ENCODE data around the gene ERG.

Gene ERG

DNA sequence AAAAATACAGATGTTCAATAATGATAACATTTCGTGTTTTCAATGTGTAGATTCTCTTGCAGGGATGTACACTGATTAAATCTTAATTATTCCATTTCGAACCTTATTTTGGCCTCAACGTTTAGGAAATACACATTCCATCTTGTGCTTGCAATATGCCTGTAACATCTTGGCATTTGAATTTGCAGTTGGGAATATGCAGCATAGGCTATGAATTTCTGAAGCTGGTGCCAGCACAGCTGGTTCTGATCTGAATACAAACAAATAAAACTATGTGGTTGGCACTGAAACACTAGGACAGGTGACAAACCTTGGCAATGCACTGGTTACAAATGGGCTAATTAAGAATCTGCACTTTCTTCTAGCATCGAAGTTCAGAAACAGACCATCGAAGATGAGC is 108.4 kb downstream of the ERG start:
- H3K9me3 Mint-ChIP-seq: no peaks in the 10 kb centered on the region
- H3K27me3 Mint-ChIP-seq: peaks cover 15% of the 10 kb centered on the region
- H3K4me1 Mint-ChIP-seq (ENCODE audit: low read depth): peaks cover 2% of the 10 kb centered on the region
- H3K4me3 Mint-ChIP-seq: no peak overlapping the region
- no peaks in the 10 kb centered on the region for H3K36me3 Mint-ChIP-seq (ENCODE audit: low read depth)
- no peak for DNase-seq
- H3K27ac Mint-ChIP-seq: no peak overlapping the region

GRCh38 chr21:38389354-38389676 is 109.0 kb downstream of the ERG start:
- Mint-ChIP-seq H3K27ac (no peak overlapping the region), H3K4me1 (ENCODE audit: low read depth) (peaks cover 2% of the 10 kb centered on the region), H3K9me3 (no peaks in the 10 kb centered on the region), H3K4me3 (no peak overlapping the region), H3K27me3 (peaks cover 18% of the 10 kb centered on the region), H3K36me3 (ENCODE audit: low read depth) (no peaks in the 10 kb centered on the region)
- no peak for DNase-seq

DNA sequence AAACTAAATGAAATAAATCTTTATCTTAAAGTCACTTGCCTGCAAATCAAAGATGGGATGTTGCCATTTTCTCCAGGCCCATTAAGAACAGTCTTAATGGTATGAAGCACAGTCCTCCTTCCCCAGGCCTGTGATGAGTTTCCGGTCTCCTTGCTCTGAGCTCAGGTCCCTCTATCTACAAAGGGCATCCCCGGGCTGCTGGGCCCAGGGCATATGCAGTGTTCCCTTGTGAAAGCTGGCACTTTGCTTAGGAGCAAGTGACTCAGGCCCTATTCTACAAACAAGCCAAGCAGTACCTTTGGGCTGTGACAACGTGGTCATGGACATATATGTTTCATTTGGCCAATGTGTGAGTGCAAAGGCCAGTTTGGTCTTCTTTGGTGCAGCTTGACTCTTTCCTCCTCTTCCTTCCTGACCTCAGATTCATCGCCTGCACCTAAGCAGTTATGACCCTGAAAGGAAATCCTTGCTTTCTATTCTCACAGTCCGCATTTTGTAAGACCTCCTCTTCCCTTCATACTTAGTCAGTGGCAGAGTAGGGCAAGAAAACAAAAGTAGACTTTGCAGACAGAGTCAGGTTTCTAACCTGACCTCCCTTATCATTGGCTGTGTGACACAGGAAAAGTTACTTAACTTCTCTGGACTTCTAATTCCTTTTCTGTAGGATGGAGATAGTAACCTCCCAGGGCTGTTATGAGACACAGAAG is 109.5 kb downstream of the ERG start:
- Mint-ChIP-seq H3K36me3 (ENCODE audit: low read depth) (no peaks in the 10 kb centered on the region), H3K27me3 (peaks cover 20% of the 10 kb centered on the region), H3K27ac (no peak overlapping the region), H3K4me3 (no peak overlapping the region), H3K4me1 (ENCODE audit: low read depth) (peaks cover 2% of the 10 kb centered on the region), H3K9me3 (no peaks in the 10 kb centered on the region)
- no peak for DNase-seq

DNA sequence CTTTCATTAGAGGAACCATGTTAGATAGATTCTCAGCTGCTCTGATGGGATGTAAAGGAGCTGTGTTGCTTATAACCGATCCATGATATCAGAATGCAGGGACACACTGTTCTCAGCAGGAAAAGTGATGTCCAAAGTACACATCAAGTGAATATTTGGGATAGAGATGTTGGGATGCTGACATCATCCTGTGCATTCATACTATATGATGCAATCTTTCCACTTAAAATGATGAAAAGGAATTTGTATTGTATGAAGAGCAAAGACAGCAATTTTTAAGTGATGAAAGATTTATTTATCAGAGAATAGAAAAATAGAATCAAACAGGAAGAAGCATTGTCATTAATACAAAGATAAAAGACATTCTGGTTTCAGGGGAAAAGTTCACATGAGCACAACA is 110.1 kb downstream of the ERG start:
- H3K27ac Mint-ChIP-seq: no peak overlapping the region
- H3K27me3 Mint-ChIP-seq: peaks cover 24% of the 10 kb centered on the region
- H3K4me3 Mint-ChIP-seq: no peak overlapping the region
- peaks cover 2% of the 10 kb centered on the region for H3K4me1 Mint-ChIP-seq (ENCODE audit: low read depth)
- no peaks in the 10 kb centered on the region for H3K9me3 Mint-ChIP-seq
- DNase-seq: no peak
- H3K36me3 Mint-ChIP-seq (ENCODE audit: low read depth): no peaks in the 10 kb centered on the region

- Mint-ChIP-seq H3K4me1 (ENCODE audit: low read depth) (peaks cover 2% of the 10 kb centered on the region), H3K4me3 (no peak overlapping the region), H3K27ac (no peak overlapping the region), H3K27me3 (peaks cover 31% of the 10 kb centered on the region), H3K9me3 (no peaks in the 10 kb centered on the region), H3K36me3 (ENCODE audit: low read depth) (no peaks in the 10 kb centered on the region)
- no peak for DNase-seq
Observed at GRCh38 chr21:38386967-38387366, 111.3 kb downstream of the ERG start.

GRCh38 chr21:38385427-38386175 is 112.7 kb downstream of the ERG start:
- H3K27me3 Mint-ChIP-seq: peaks cover 33% of the 10 kb centered on the region
- no peak for DNase-seq
- H3K9me3 Mint-ChIP-seq: no peaks in the 10 kb centered on the region
- H3K4me1 Mint-ChIP-seq (ENCODE audit: low read depth): peaks cover 2% of the 10 kb centered on the region
- H3K27ac Mint-ChIP-seq: no peak overlapping the region
- H3K36me3 Mint-ChIP-seq (ENCODE audit: low read depth): no peaks in the 10 kb centered on the region
- H3K4me3 Mint-ChIP-seq: no peak overlapping the region

DNA sequence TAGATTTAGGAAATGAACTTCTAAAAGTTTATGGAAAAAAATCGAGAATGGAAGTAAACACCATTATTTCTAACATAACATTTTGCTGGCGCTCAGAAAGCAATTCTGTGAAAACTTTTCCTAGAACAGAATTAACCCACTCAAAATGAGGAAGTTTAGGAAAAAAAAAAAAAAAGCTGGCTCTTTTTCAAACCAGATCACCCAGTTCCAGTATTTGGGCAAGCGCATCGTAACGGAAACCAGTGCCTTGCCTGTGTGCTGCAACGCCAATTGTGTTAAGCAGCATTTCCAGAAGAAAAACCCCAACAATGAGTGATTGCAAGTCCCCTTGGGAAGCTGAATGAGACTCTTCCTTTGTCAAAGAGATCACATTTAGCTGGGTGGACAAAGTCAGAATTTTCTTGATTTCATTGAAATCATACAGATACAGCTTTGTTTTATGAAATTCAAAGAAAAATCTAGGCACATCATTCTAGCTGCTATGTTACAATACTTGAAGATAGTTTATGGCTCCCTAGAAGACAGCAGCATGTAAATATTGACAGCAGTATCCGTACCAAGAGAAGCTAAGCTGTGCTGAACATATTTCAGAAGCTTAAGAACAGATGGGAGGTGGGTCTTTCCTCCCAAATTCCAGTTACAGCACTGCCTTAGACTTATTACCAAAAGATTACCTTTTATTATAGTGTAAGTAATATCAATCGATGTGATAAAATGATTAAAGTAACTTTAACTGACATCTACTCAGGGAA is 113.4 kb downstream of the ERG start:
- peaks cover 2% of the 10 kb centered on the region for H3K4me1 Mint-ChIP-seq (ENCODE audit: low read depth)
- no peaks in the 10 kb centered on the region for H3K36me3 Mint-ChIP-seq (ENCODE audit: low read depth)
- no peak overlapping the region for H3K4me3 Mint-ChIP-seq
- H3K27me3 Mint-ChIP-seq: peaks cover 38% of the 10 kb centered on the region
- H3K9me3 Mint-ChIP-seq: no peaks in the 10 kb centered on the region
- H3K27ac Mint-ChIP-seq: no peak overlapping the region
- no peak for DNase-seq

- Mint-ChIP-seq H3K27ac (no peak overlapping the region), H3K4me1 (ENCODE audit: low read depth) (peaks cover 2% of the 10 kb centered on the region), H3K4me3 (no peak overlapping the region), H3K9me3 (no peaks in the 10 kb centered on the region), H3K36me3 (ENCODE audit: low read depth) (no peaks in the 10 kb centered on the region), H3K27me3 (peaks cover 38% of the 10 kb centered on the region)
- no peak for DNase-seq
Observed at GRCh38 chr21:38384238-38384560, 114.1 kb downstream of the ERG start.

GRCh38 chr21:38383411-38384237 is 114.7 kb downstream of the ERG start:
- Mint-ChIP-seq H3K36me3 (ENCODE audit: low read depth) (no peaks in the 10 kb centered on the region), H3K27me3 (peaks cover 39% of the 10 kb centered on the region), H3K4me3 (no peak overlapping the region), H3K27ac (no peak overlapping the region), H3K9me3 (no peaks in the 10 kb centered on the region), H3K4me1 (ENCODE audit: low read depth) (peaks cover 2% of the 10 kb centered on the region)
- DNase-seq: no peak

GRCh38 chr21:38380481-38381137 is 117.7 kb downstream of the ERG start:
- peaks cover 3% of the 10 kb centered on the region for H3K4me1 Mint-ChIP-seq (ENCODE audit: low read depth)
- H3K4me3 Mint-ChIP-seq: no peak overlapping the region
- peaks cover 46% of the 10 kb centered on the region for H3K27me3 Mint-ChIP-seq
- no peak for DNase-seq
- H3K9me3 Mint-ChIP-seq: no peaks in the 10 kb centered on the region
- H3K27ac Mint-ChIP-seq: no peak overlapping the region
- H3K36me3 Mint-ChIP-seq (ENCODE audit: low read depth): no peaks in the 10 kb centered on the region

GRCh38 chr21:38379147-38379546 is 119.1 kb downstream of the ERG start:
- no peak for DNase-seq
- Mint-ChIP-seq H3K4me3 (no peak overlapping the region), H3K4me1 (ENCODE audit: low read depth) (peaks cover 3% of the 10 kb centered on the region), H3K27me3 (peaks cover 38% of the 10 kb centered on the region), H3K9me3 (peaks cover 3% of the 10 kb centered on the region), H3K27ac (no peak overlapping the region), H3K36me3 (ENCODE audit: low read depth) (no peaks in the 10 kb centered on the region)

- Mint-ChIP-seq H3K27me3 (peaks cover 34% of the 10 kb centered on the region), H3K4me3 (no peak overlapping the region), H3K27ac (no peak overlapping the region), H3K9me3 (peaks cover 8% of the 10 kb centered on the region), H3K36me3 (ENCODE audit: low read depth) (no peaks in the 10 kb centered on the region), H3K4me1 (ENCODE audit: low read depth) (peaks cover 3% of the 10 kb centered on the region)
- DNase-seq: no peak
Observed at GRCh38 chr21:38377165-38378088, 120.8 kb downstream of the ERG start.

- no peak for DNase-seq
- H3K27ac Mint-ChIP-seq: no peak overlapping the region
- no peak overlapping the region for H3K4me3 Mint-ChIP-seq
- peaks cover 33% of the 10 kb centered on the region for H3K27me3 Mint-ChIP-seq
- no peaks in the 10 kb centered on the region for H3K36me3 Mint-ChIP-seq (ENCODE audit: low read depth)
- H3K9me3 Mint-ChIP-seq: peaks cover 8% of the 10 kb centered on the region
- peaks cover 3% of the 10 kb centered on the region for H3K4me1 Mint-ChIP-seq (ENCODE audit: low read depth)
Observed at GRCh38 chr21:38376693-38377092, 121.6 kb downstream of the ERG start.
